Measurements from ENCODE around the gene PLA2G4F. TPM values are rescaled to one million over a fixed set of nuclear protein-coding genes. Genes with fewer than 3 reads are reported as not detected.

Gene PLA2G4F, protein sequence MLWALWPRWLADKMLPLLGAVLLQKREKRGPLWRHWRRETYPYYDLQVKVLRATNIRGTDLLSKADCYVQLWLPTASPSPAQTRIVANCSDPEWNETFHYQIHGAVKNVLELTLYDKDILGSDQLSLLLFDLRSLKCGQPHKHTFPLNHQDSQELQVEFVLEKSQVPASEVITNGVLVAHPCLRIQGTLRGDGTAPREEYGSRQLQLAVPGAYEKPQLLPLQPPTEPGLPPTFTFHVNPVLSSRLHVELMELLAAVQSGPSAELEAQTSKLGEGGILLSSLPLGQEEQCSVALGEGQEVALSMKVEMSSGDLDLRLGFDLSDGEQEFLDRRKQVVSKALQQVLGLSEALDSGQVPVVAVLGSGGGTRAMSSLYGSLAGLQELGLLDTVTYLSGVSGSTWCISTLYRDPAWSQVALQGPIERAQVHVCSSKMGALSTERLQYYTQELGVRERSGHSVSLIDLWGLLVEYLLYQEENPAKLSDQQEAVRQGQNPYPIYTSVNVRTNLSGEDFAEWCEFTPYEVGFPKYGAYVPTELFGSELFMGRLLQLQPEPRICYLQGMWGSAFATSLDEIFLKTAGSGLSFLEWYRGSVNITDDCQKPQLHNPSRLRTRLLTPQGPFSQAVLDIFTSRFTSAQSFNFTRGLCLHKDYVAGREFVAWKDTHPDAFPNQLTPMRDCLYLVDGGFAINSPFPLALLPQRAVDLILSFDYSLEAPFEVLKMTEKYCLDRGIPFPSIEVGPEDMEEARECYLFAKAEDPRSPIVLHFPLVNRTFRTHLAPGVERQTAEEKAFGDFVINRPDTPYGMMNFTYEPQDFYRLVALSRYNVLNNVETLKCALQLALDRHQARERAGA
- polyA plus RNA-seq (2013) = 0.96 and 1.1 TPM in 2 replicates

DNA sequence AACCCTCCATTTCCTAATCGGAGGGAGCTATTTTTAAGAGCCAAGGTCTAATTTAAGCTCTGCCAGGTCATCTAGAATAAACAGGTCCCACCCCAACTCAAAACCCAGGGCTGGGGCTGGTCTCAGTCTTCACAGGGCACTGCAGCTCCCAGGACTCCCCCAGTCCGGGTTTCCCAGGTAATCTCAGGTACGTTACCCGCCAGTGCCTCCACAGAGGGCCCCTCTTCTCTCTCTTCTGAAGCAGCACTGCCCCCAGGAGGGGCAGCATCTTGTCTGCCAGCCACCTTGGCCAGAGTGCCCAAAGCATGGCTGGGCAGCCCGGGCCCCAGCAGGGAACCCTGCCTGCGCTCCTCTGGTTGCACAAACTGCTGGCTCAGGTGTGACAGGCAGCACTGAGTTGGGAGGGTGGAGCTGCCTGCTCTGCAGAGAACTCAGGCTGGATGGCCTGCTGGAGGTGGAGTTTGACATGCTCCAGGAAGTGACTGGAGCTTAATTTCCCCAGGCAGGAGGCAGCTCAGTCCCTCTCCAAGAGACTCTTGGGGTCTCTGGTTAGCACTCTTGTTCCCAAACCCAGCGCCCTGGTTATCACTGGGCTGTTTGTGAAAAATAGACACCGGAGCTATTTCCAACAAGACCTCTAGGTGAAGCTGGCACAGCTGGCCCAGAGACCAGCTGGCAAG is at the start of gene PLA2G4F:
Gene PLA2G4F, minus strand, starts transcription at position 394 of the 680 bp plus-strand sequence. Its CDS starts 87 bp downstream, at position 307.
- no peak within 1 kb of the TSS for H3K14ac ChIP-seq (ENCODE audit: low read length)
- WGBS (ENCODE audit: extremely low coverage, insufficient coverage, insufficient read length) = no CpG with 5 or more reads among the region's 8 CpGs
- peak within 1 kb of the TSS; percentile 13 for H3K27ac ChIP-seq (ENCODE audit: low read depth, low read length)

DNA sequence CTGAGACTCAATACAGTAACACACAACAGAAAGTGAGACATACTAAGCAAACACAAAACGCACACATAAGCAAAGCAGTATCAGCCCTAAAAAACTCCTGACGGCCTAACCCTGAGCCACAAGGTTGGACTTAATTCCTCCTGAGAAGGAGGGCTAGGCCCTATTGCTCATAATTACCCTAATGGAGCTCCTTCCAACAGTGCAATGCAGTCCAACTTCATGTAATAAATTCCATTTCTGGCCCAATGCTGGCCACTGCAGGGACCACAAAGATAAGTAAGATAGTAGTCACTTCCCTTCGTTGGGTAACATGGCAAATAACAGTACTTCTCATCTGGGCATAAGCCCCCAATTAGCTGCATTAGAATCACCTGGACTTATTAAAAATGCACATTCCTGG is 47.5 kb upstream of the PLA2G4F start:
- no peak overlapping the region for H3K4me2 ChIP-seq (ENCODE audit: low read length)
- peaks cover 0 to 5% of the 10 kb centered on the region in 2 experiments for H3K4me1 ChIP-seq (ENCODE audit: control insufficient read depth in 1 of 2, insufficient read depth in 2 of 2, low read length in 2 of 2)
- H3K18ac ChIP-seq (ENCODE audit: low read length) = no peak overlapping the region
- peaks cover 5% of the 10 kb centered on the region for H3K79me1 ChIP-seq (ENCODE audit: low read length)
- H3K4me3 ChIP-seq (ENCODE audit: low read depth, low read length) = no peak overlapping the region
- peaks cover 6% of the 10 kb centered on the region for H3K79me2 ChIP-seq (ENCODE audit: control insufficient read depth, insufficient read depth, low read length, poor library complexity)
- H2BK5ac ChIP-seq (ENCODE audit: low read depth, low read length, poor library complexity) = no peak overlapping the region
- no peak overlapping the region for H3K27ac ChIP-seq (ENCODE audit: low read depth, low read length)
- WGBS (ENCODE audit: extremely low coverage, insufficient coverage, insufficient read length) = no CpG with 5 or more reads among the region's 3 CpGs
- H3K27me3 ChIP-seq (ENCODE audit: insufficient read depth, low read length) = no peaks in the 10 kb centered on the region
- H3K23ac ChIP-seq (ENCODE audit: low read length) = peak overlapping the region; percentile 27
- H4K8ac ChIP-seq (ENCODE audit: low read depth, low read length) = no peak overlapping the region
- H2BK120ac ChIP-seq (ENCODE audit: insufficient read depth, low read length, poor library complexity) = no peak overlapping the region
- no peak overlapping the region for H3K9ac ChIP-seq (ENCODE audit: low read length)
- H3K36me3 ChIP-seq (ENCODE audit: control insufficient read depth in 1 of 2, insufficient read depth in 2 of 2, low read length in 2 of 2) = peaks cover 2 to 3% of the 10 kb centered on the region in 2 experiments
- H2AFZ ChIP-seq (ENCODE audit: insufficient read depth, low read length, poor library complexity) = no peak overlapping the region
- no peaks in the 10 kb centered on the region for H3K9me3 ChIP-seq (ENCODE audit: insufficient read depth, low read depth, low read length)
- H4K91ac ChIP-seq (ENCODE audit: low read depth, low read length) = no peak overlapping the region
- no peak overlapping the region for H4K12ac ChIP-seq (ENCODE audit: low read depth, low read length)
- no peak overlapping the region for H3K4ac ChIP-seq (ENCODE audit: low read depth, low read length)
- no peak overlapping the region for H2BK12ac ChIP-seq (ENCODE audit: low read length)
- H3K14ac ChIP-seq (ENCODE audit: low read length) = no peak overlapping the region
- H2AK5ac ChIP-seq (ENCODE audit: low read length) = no peak overlapping the region
- DNase-seq = peak; percentile 77 to 88

More for the DNA sequence above, at the start of gene PLA2G4F:
- Histone ChIP-seq H3K23ac (ENCODE audit: low read length) (no peak within 1 kb of the TSS), H3K4me2 (ENCODE audit: low read length) (peak within 1 kb of the TSS; percentile 47), H3K79me1 (ENCODE audit: low read length) (no peaks in the 10 kb centered on the region), H2BK12ac (ENCODE audit: low read length) (no peak within 1 kb of the TSS), H3K4me1 (ENCODE audit: control insufficient read depth in 1 of 2, insufficient read depth in 2 of 2, low read length in 2 of 2) (peaks cover 12 to 13% of the 10 kb centered on the region in 2 experiments), H2BK5ac (ENCODE audit: low read depth, low read length, poor library complexity) (no peak within 1 kb of the TSS), H3K9me3 (ENCODE audit: insufficient read depth, low read depth, low read length) (no peaks in the 10 kb centered on the region), H3K4ac (ENCODE audit: low read depth, low read length) (no peak within 1 kb of the TSS), H3K9ac (ENCODE audit: low read length) (no peak within 1 kb of the TSS), H4K12ac (ENCODE audit: low read depth, low read length) (no peak within 1 kb of the TSS), H2BK120ac (ENCODE audit: insufficient read depth, low read length, poor library complexity) (no peak within 1 kb of the TSS), H3K18ac (ENCODE audit: low read length) (no peak within 1 kb of the TSS), H2AFZ (ENCODE audit: insufficient read depth, low read length, poor library complexity) (peak within 1 kb of the TSS; percentile 1), H2AK5ac (ENCODE audit: low read length) (no peak within 1 kb of the TSS), H4K91ac (ENCODE audit: low read depth, low read length) (peak within 1 kb of the TSS; percentile 1), H3K36me3 (ENCODE audit: control insufficient read depth in 1 of 2, insufficient read depth in 2 of 2, low read length in 2 of 2) (peaks cover 21 to 24% of the 10 kb centered on the region in 2 experiments), H3K79me2 (ENCODE audit: control insufficient read depth, insufficient read depth, low read length, poor library complexity) (no peaks in the 10 kb centered on the region), H3K27me3 (ENCODE audit: insufficient read depth, low read length) (no peaks in the 10 kb centered on the region), H4K8ac (ENCODE audit: low read depth, low read length) (peak within 1 kb of the TSS; percentile 3), H3K4me3 (ENCODE audit: low read depth, low read length) (no peak within 1 kb of the TSS)
- DNase-seq = peak; percentile 55 to 66

DNA sequence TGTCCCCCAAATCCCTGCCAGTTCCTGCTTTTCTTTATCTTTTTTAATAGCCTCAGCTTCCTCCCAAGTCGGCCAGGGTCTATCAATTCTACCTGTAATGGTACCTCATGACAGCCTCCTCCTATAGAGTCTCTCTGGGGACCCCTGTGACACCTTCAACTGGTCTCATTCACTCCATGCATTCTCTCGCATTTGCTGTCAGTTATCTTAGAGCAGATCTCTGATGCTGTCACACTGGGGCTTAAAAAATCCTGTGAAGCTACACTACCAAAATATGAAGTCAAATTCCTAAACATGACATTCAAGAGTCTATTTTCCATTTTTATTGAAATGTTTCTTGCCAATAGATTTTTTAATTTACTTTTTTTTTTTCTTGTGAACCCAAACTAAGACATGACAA is 46.2 kb upstream of the PLA2G4F start:
- Histone ChIP-seq H2BK5ac (ENCODE audit: low read depth, low read length, poor library complexity) (no peak overlapping the region), H3K27ac (ENCODE audit: low read depth, low read length) (no peak overlapping the region), H3K4ac (ENCODE audit: low read depth, low read length) (no peak overlapping the region), H4K91ac (ENCODE audit: low read depth, low read length) (no peak overlapping the region), H3K79me1 (ENCODE audit: low read length) (peaks cover under 1% of the 10 kb centered on the region), H3K27me3 (ENCODE audit: insufficient read depth, low read length) (no peaks in the 10 kb centered on the region), H3K79me2 (ENCODE audit: control insufficient read depth, insufficient read depth, low read length, poor library complexity) (peaks cover 2% of the 10 kb centered on the region), H3K36me3 (ENCODE audit: control insufficient read depth in 1 of 2, insufficient read depth in 2 of 2, low read length in 2 of 2) (peaks cover 4 to 6% of the 10 kb centered on the region in 2 experiments), H2BK12ac (ENCODE audit: low read length) (no peak overlapping the region), H3K4me2 (ENCODE audit: low read length) (no peak overlapping the region), H3K14ac (ENCODE audit: low read length) (no peak overlapping the region), H2AFZ (ENCODE audit: insufficient read depth, low read length, poor library complexity) (no peak overlapping the region), H3K9ac (ENCODE audit: low read length) (no peak overlapping the region), H3K9me3 (ENCODE audit: insufficient read depth, low read depth, low read length) (no peaks in the 10 kb centered on the region), H2AK5ac (ENCODE audit: low read length) (no peak overlapping the region), H2BK120ac (ENCODE audit: insufficient read depth, low read length, poor library complexity) (no peak overlapping the region), H3K18ac (ENCODE audit: low read length) (no peak overlapping the region), H4K12ac (ENCODE audit: low read depth, low read length) (no peak overlapping the region), H3K4me3 (ENCODE audit: low read depth, low read length) (no peak overlapping the region), H4K8ac (ENCODE audit: low read depth, low read length) (no peak overlapping the region), H3K4me1 (ENCODE audit: control insufficient read depth in 1 of 2, insufficient read depth in 2 of 2, low read length in 2 of 2) (peaks cover 0 to 5% of the 10 kb centered on the region in 2 experiments), H3K23ac (ENCODE audit: low read length) (no peak overlapping the region)
- peak in 1 of 2 donors; percentile 68 for DNase-seq
- no CpG with 5 or more reads among the region's 2 CpGs for WGBS (ENCODE audit: extremely low coverage, insufficient coverage, insufficient read length)

DNA sequence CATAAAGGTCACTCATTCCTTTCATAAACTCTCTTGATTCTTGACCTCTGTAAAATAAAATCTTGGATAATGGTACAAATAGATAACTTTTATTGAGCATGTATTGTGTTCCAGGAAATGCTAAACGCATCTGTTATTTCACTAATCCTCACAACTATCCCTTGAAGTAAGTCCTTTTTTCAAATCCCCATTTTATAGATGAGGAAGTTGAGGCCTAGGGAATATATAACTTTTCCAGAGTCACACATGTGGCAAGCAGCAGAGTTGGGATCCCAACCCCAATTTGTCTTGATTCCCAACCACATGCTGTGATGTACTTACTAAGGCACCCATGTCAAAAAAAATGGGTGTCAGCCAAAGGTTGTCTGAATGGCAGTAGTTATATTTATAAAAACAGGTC is 45.4 kb upstream of the PLA2G4F start:
- Histone ChIP-seq H2BK5ac (ENCODE audit: low read depth, low read length, poor library complexity) (no peak overlapping the region), H3K4me3 (ENCODE audit: low read depth, low read length) (no peak overlapping the region), H2AFZ (ENCODE audit: insufficient read depth, low read length, poor library complexity) (no peak overlapping the region), H3K4me2 (ENCODE audit: low read length) (no peak overlapping the region), H3K9me3 (ENCODE audit: insufficient read depth, low read depth, low read length) (no peaks in the 10 kb centered on the region), H3K14ac (ENCODE audit: low read length) (no peak overlapping the region), H3K9ac (ENCODE audit: low read length) (no peak overlapping the region), H2BK120ac (ENCODE audit: insufficient read depth, low read length, poor library complexity) (no peak overlapping the region), H3K36me3 (ENCODE audit: control insufficient read depth in 1 of 2, insufficient read depth in 2 of 2, low read length in 2 of 2) (peaks cover 6 to 8% of the 10 kb centered on the region in 2 experiments), H2AK5ac (ENCODE audit: low read length) (no peak overlapping the region), H3K18ac (ENCODE audit: low read length) (no peak overlapping the region), H3K23ac (ENCODE audit: low read length) (no peak overlapping the region), H2BK12ac (ENCODE audit: low read length) (no peak overlapping the region), H4K12ac (ENCODE audit: low read depth, low read length) (no peak overlapping the region), H4K91ac (ENCODE audit: low read depth, low read length) (no peak overlapping the region), H3K27ac (ENCODE audit: low read depth, low read length) (no peak overlapping the region), H3K79me2 (ENCODE audit: control insufficient read depth, insufficient read depth, low read length, poor library complexity) (no peaks in the 10 kb centered on the region), H3K4me1 (ENCODE audit: control insufficient read depth in 1 of 2, insufficient read depth in 2 of 2, low read length in 2 of 2) (no peaks in the 10 kb centered on the region), H3K27me3 (ENCODE audit: insufficient read depth, low read length) (no peaks in the 10 kb centered on the region), H4K8ac (ENCODE audit: low read depth, low read length) (no peak overlapping the region), H3K4ac (ENCODE audit: low read depth, low read length) (no peak overlapping the region), H3K79me1 (ENCODE audit: low read length) (no peaks in the 10 kb centered on the region)
- DNase-seq = no peak
- no CpG with 5 or more reads among the region's 1 CpG for WGBS (ENCODE audit: extremely low coverage, insufficient coverage, insufficient read length)
